ENCODE results near the gene SLC17A2.

The SLC17A2 gene

GRCh38 chr6:25889877-25890853 lies 40.3 kb downstream of the SLC17A2 start:
- DNase-seq (ENCODE audit: insufficient read length, low spot score) (peak; percentile 47), FAIRE-seq (no peak)

GRCh38 chr6:25888626-25889025 lies 41.9 kb downstream of the SLC17A2 start:
- no peak for DNase-seq (ENCODE audit: insufficient read length, low spot score)
- no peak for FAIRE-seq

GRCh38 chr6:25886066-25886465 lies 44.4 kb downstream of the SLC17A2 start:
- FAIRE-seq (no peak), DNase-seq (ENCODE audit: insufficient read length, low spot score) (no peak)

GRCh38 chr6:25883991-25884390 lies 46.5 kb downstream of the SLC17A2 start:
- peak; percentile 88 for FAIRE-seq
- peak; percentile 66 for DNase-seq (ENCODE audit: insufficient read length, low spot score)

- FAIRE-seq (peak; percentile 31), DNase-seq (ENCODE audit: insufficient read length, low spot score) (peak; percentile 28)
Measured at GRCh38 chr6:25883536-25883935, 47.0 kb downstream of the SLC17A2 start.

GRCh38 chr6:25882051-25882496 lies 48.4 kb downstream of the SLC17A2 start:
- DNase-seq (ENCODE audit: insufficient read length, low spot score), result no peak
- FAIRE-seq, result no peak

- FAIRE-seq, result no peak
Measured at GRCh38 chr6:25880601-25881000, 49.9 kb downstream of the SLC17A2 start.

GRCh38 chr6:25878721-25879322 lies 51.7 kb downstream of the SLC17A2 start:
- DNase-seq (ENCODE audit: insufficient read length, low spot score), result no peak
- no peak for FAIRE-seq

More at GRCh38 chr6:25880601-25881000, 49.9 kb downstream of the SLC17A2 start:
- no peak for DNase-seq (ENCODE audit: insufficient read length, low spot score)

- FAIRE-seq (no peak), DNase-seq (ENCODE audit: insufficient read length, low spot score) (no peak)
Measured at GRCh38 chr6:25875926-25876602, 54.4 kb downstream of the SLC17A2 start.

- no peak for DNase-seq (ENCODE audit: insufficient read length, low spot score)
- FAIRE-seq, result no peak
Measured at GRCh38 chr6:25875563-25875905, 55.0 kb downstream of the SLC17A2 start.

- DNase-seq (ENCODE audit: insufficient read length, low spot score) (no peak), FAIRE-seq (no peak)
Measured at GRCh38 chr6:25874822-25875562, 55.5 kb downstream of the SLC17A2 start.

- FAIRE-seq (no peak), DNase-seq (ENCODE audit: insufficient read length, low spot score) (no peak)
Measured at GRCh38 chr6:25874118-25874517, 56.4 kb downstream of the SLC17A2 start, which contains the start of gene SLC17A3. Gene SLC17A3, minus strand, starts transcription at chr6:25874243. Its CDS starts 5,856 bp downstream, at chr6:25868387.

GRCh38 chr6:25872814-25873213 lies 57.7 kb downstream of the SLC17A2 start:
- no peak for FAIRE-seq

GRCh38 chr6:25869840-25870239 lies 60.7 kb downstream of the SLC17A2 start:
- DNase-seq (ENCODE audit: insufficient read length, low spot score) (no peak), FAIRE-seq (no peak)

More at GRCh38 chr6:25872814-25873213, 57.7 kb downstream of the SLC17A2 start:
- DNase-seq (ENCODE audit: insufficient read length, low spot score), result no peak

- DNase-seq (ENCODE audit: insufficient read length, low spot score) (no peak), FAIRE-seq (no peak)
Measured at GRCh38 chr6:25868436-25869183, 61.9 kb downstream of the SLC17A2 start.

- FAIRE-seq, result no peak
- DNase-seq (ENCODE audit: insufficient read length, low spot score), result no peak
Measured at GRCh38 chr6:25866011-25866410, 64.5 kb downstream of the SLC17A2 start.

- no peak for DNase-seq (ENCODE audit: insufficient read length, low spot score)
- FAIRE-seq, result no peak
Measured at GRCh38 chr6:25863360-25863759, 67.1 kb downstream of the SLC17A2 start.

Measured in HTR-8/SVneo (cell line).